Renal cortical epithelial cell (primary cell): ENCODE data around the gene LYRM7. TPM values are rescaled to one million over a fixed set of nuclear protein-coding genes. Genes with fewer than 3 reads are reported as not detected.
"Not testable (repeated sequence)": the region's sequence is repeated elsewhere in the genome, so short reads cannot be mapped to it uniquely, and the experiment has no call there.

Experiments used
- DNase-seq: peaks from one replicate; pipeline ENCODE4 v3.0.0-alpha.2; 2011; ENCODE audit warnings: low read depth
- total RNA-seq: library from RNA; depleted of rRNA; stranded (reverse); fragments of >200 nt; gene quantifications from 2 replicates; pipeline ENCODE4 v1.2.3, GENCODE V29; 2014

The LYRM7 gene
- total RNA-seq, 1 donor from 2014 or later = 10.0 TPM

- no peak for DNase-seq
Observed at GRCh38 chr5:131180407-131180806, 9.7 kb downstream of the LYRM7 start.

GRCh38 chr5:131182839-131183238, 12.1 kb downstream of the LYRM7 start:
- DNase-seq = no peak

GRCh38 chr5:131185523-131186104, 14.9 kb downstream of the LYRM7 start:
- DNase-seq = no peak

DNA sequence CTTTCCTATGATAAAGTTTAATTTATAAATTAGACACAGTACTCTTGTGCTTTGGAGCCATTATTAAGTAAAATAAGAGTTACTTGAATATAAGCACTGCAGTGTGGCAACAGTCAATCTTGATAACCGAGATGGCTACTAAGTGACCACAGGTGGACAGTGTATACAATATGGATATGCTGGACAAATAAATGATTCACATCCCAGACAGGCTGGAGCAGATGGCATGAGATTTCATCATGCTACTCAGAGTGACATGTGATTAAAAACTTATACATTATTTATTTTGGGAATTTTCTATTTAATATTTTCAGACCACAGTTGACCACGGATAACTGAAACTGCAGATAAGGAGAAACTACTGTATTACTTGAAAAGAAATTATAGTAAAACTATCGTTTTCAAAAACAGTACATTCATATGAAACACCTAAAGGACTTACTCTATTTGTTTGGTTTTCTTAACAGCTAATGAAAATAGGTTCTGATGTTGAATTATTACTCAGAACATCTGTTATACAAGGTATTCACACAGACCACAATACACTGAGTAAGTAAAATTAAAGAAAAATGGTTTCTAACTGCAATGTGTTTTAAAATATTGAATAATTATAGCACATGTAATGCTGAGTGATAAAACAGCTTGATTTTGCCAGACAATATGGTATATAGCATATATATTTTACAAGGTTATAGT, 16.0 kb downstream of the LYRM7 start:
- DNase-seq = no peak

GRCh38 chr5:131193106-131193505, 22.4 kb downstream of the LYRM7 start:
- peak; percentile 13 for DNase-seq

DNA sequence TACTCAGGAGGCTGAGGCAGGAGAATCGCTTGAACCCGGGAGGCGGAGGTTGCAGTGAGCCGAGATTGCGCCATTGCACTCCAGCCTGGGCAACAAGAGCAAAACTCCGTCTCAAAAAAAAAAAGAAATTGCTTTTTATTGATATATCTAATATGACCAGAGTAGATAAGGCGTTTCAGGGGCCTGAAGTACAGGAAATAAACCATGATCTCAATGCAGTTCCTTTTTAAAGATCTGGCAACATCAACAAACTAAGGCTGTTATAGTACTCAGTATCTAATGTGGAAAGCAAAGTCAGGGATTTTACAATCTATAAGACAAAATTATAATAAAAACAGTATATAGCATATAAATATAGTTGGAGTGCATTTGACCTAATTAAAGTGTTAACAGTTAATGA, 23.2 kb downstream of the LYRM7 start:
- DNase-seq = not testable (repeated sequence)

GRCh38 chr5:131194725-131195124, 24.0 kb downstream of the LYRM7 start:
- no peak for DNase-seq

DNA sequence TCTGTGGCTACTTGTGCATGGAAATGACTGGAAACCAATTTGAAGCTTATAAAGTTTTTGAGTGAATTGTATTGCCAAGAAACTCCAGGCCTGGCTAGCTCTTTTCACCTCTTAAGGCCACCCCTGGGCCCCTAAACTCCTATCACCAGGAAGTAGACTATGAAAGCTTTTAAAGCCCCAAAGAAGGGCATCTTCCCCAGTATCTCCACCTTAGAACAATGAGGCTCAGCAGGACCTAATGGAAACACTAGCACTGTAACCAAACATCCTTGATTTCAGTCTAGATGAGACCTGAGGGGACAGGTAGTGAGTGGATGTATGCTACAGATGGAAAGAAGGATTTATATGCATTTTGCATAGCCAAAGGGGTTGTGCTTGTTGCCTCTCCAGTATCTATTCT, 25.0 kb downstream of the LYRM7 start:
- DNase-seq = no peak

DNA sequence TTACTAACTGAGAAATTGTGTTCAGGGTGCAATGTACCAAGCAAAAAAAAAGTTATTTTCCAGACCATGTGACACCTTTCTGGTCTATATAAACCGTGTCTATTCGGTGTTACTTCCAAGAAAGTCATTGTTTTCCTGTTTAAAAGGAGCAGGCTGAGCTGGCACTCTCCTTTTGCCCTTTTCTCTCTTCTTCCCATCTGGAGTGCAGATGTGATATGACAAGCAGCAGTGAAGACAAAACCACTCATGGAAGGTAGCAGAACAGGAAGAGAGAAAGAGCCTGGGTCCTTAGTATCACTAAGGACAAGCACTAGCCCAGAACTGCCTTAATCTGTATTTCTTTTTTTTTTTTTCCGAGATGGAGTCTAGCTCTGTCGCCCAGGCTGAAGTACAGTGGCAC, 25.6 kb downstream of the LYRM7 start:
- DNase-seq = no peak

DNA sequence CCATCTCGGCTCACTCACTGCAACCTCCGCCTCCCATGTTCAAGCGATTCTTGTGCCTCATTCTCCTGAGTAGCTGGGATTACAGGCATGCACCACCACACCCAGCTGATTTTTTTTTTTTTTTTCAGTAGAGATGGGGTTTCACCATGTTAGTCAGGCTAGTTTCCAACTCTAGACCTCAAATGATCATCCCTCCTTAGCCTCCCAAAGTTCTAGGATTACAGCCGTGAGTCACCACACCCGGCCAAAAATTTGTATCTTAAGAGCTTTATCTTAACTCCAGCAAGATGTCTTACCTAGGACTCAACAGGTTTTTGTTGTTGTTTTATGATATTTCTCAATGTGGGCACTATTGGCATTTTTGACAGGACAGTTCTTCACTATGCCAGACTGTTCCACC, 27.9 kb downstream of the LYRM7 start:
- no peak for DNase-seq

DNA sequence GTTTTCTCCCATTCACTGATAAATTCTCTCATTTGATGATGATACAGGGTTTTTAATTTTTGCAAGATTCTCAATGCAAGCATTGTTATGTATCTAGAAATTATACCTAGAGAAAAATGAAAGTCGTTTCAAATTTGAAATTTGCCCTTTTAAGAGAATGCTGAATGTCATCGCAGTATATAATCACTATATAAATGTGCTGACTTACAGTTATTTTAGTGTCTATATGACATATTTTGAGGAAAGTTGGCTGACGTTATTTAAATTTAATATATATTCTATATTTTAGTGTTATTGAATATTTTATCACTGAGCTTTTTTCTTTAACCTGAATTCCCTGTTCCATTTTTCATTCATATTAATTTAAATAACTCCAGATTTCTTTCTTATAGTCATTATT, 29.8 kb downstream of the LYRM7 start:
- DNase-seq = no peak

DNA sequence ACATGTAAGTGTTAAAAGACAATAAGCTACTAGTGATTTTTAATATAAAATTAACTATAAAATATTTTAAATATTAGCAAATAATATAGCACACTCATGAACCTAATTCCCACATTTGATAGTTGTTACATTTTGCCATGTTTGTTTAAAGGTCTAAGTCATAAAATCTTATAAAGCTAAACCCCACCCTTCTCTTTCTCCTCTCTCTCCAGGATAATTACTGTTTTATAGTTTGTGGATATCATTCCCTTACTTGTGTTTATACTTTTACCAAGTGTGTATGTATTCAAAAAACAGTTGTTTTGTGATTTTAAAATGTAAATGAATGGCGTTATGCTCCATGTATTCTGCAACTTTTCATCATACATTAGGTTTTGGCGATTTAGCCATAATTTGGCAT, 34.2 kb downstream of the LYRM7 start:
- DNase-seq = no peak

DNA sequence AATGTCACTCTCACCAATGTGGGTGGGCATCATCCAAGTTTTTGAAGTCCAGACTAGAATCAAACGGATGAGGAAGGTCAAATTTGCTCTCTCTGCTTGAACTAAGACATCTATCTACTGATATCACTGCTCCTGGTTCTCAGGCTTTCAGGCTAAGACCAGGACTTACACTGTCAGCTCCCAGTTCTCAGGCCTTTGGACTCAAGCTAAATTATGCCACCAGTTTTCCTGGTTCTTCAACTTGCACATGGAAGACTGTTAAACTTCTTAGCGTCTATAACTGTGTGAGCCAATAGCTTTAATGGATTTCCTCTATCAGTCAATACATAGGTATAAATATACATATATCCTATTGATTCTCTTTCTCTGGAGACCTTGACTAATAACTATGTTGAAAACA, 35.3 kb downstream of the LYRM7 start:
- DNase-seq = no peak

DNA sequence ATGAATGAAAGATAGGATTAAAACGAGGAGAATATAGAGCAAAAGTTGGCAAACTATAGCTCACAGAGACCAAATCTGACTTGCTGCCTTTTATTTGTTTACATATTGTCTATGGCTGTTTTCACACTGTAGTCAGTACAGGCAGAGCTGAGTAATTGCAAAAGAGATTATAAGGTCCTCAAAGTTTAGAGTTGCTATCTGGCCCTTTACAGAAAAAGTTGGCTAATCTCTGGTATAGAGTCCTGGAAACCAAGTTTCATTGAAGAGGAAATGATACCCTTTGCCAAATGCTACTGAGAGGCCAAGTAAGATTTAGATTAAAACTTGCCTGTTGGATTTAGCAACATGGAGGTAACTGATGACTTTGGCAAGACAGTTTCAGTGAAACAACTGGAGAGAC, 36.0 kb downstream of the LYRM7 start:
- DNase-seq = no peak

GRCh38 chr5:131209175-131209505, 38.4 kb downstream of the LYRM7 start:
- DNase-seq = no peak

- DNase-seq = peak; percentile 74
Observed at GRCh38 chr5:131209506-131210150, 38.9 kb downstream of the LYRM7 start.

DNA sequence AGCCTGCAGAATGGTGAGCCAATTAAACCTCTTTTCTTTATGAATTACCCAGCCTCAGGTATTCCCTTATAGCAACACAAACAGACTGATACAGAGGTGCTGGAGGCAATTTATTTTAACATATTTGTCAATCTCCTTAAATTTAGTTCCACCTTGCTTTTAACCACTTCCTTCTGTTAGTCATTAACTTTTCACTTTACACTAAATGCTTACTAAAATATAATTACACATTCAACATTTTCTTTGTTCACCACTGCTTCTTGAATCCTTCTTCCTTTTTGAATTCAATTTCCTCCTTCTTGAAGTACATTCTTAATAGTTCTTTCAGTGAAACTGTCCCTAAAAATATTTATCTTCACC, 39.4 kb downstream of the LYRM7 start:
- DNase-seq = peak; percentile 41

DNA sequence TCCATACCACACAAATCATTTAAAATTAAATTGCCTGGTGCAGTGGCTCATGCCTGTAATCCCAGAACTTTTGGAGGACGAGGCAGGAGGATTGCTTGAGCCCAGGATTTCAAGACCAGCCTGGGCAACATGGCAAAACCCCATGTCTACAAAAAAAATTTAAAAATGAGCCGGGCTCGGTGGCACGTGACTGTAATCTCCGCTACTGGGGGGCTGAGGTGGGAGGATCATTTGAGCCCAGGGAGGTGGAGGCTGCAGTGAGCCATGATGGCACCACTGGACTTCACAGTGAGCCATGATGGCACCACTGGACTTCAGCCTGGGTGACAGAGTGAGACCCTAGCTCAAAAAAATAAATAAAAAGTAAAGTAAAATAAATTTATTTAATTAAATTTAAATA, 40.9 kb downstream of the LYRM7 start:
- no peak for DNase-seq

GRCh38 chr5:131212471-131213021, 41.8 kb downstream of the LYRM7 start:
- no peak for DNase-seq

DNA sequence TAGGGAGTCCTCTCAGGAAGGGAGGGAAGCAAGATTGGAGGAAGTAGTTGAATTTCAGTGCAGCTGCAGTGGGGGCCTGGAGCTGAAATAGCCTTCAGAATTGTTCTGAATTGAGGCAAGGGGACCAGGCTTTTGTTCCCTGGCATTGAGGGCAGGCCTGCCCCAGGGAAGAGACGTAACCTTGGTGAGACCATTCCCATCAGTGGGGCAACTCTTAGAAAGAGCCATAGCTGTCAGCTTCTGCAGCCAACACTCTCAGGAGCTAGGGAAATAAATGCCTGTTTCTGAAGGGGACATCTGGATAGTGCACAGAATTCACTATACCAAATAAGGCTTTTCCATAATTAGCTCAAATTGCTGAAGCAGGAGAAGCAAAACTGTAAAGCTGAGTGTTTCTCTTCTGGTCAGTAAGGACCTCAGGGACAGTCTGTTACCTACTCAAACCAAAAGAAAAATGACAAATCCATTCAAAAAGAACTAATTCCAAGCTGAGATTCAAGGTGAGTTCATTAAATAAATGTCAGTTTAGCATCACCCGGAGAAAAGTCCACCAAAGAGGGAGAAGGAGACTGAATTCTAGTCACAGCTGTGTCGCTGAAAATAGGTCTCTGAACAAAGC, 44.0 kb downstream of the LYRM7 start:
- DNase-seq = no peak

DNA sequence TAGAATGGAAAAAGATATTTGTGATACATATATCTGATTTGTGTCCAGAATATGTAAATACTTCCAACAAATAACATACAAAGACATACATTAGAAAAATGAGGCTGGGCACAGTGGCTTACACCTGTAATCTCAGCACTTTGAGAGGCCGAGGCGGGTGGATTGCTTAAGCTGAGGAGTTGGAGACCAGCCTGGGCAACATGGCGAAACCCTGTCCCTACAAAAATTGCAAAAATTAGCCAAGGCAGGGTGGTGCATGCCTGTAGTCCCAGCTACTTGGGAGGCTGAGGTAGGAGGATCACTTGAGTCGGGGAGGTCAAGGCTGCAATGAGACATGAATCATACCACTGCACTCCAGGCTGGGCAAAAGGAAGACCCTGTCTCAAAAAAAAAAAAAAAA, 47.0 kb downstream of the LYRM7 start:
- no peak for DNase-seq

DNA sequence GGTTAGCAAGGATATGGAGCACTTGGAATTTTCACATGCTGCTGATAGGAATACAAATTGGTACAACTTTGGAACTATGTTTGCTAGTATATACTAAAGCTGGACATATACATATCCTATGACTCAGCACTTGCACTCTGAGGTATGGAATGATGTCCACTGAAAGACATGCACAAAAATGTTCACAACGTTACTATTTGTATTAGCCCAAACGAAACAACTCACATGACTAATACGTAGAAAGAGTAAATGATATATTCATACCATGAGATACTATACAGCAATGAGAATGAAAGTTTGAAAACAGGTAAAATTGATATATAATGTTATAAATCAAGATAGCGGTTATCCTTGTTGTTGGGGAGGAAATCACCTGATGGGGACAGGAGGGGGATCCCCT, 47.6 kb downstream of the LYRM7 start:
- no peak for DNase-seq

- DNase-seq = no peak
Observed at GRCh38 chr5:131220566-131220965, 49.8 kb downstream of the LYRM7 start.
